Liver (tissue), 9 donors: Measurements from ENCODE around the gene KRTAP10-2. TPM values are rescaled to one million over a fixed set of nuclear protein-coding genes. Genes with fewer than 3 reads are reported as not detected.
A peak's percentile ranks its signal among the peaks of the same experiment; 100 is the strongest.

Source experiments
- DNase-seq: peaks from one replicate; pipeline ENCODE4 v3.0.0-alpha.2; 2017; ENCODE audit warnings: low spot score
- H3K27ac ChIP-seq, 2 donors: one replicate each; pipeline ENCODE4 v1.7.0; 2013; ENCODE audit warnings: inconsistent platforms in 2 of 2, low read length in 2 of 2, control low read depth in 1 of 2, low read depth in 1 of 2, mild to moderate bottlenecking in 1 of 2
- H3K27me3 ChIP-seq, 4 donors: one replicate each; pipeline versions ENCODE4 v1.6.1 to v1.7.0; 2013; ENCODE audit warnings: low read length in 3 of 4, inconsistent platforms in 1 of 4, mild to moderate bottlenecking in 1 of 4, moderate library complexity in 1 of 4; ENCODE audit not compliant: control insufficient read depth in 4 of 4, insufficient read depth in 4 of 4
- H3K36me3 ChIP-seq, 4 donors: one replicate each; pipeline versions ENCODE4 v1.6.1 to v1.7.0; 2013; ENCODE audit warnings: low read length in 3 of 4, mild to moderate bottlenecking in 3 of 4, low read depth in 1 of 4, moderate library complexity in 1 of 4; ENCODE audit not compliant: control insufficient read depth in 4 of 4, insufficient read depth in 3 of 4
- H3K4me1 ChIP-seq, 4 donors: one replicate each; pipeline versions ENCODE4 v1.6.1 to v1.7.0; 2013; ENCODE audit warnings: low read length in 3 of 4, mild to moderate bottlenecking in 3 of 4, moderate library complexity in 1 of 4; ENCODE audit not compliant: control insufficient read depth in 4 of 4, insufficient read depth in 4 of 4
- H3K4me3 ChIP-seq, 3 donors: one replicate each; pipeline versions ENCODE4 v1.6.1 to v1.7.0; 2013; ENCODE audit warnings: low read length in 3 of 3, control low read depth in 1 of 3, low read depth in 1 of 3, mild to moderate bottlenecking in 1 of 3
- H3K9ac ChIP-seq, 2 donors: one replicate each; pipeline ENCODE4 v1.7.0; 2013; ENCODE audit warnings: low read length in 2 of 2, mild to moderate bottlenecking in 2 of 2, moderate library complexity in 2 of 2, control low read depth in 1 of 2, low read depth in 1 of 2
- H3K9me3 ChIP-seq, 4 donors: one replicate each; pipeline versions ENCODE4 v1.6.1 to v1.7.0; 2013; ENCODE audit warnings: low read length in 3 of 4; ENCODE audit not compliant: control insufficient read depth in 4 of 4
- EGR1 ChIP-seq, 2 donors: IDR thresholded peaks; 2 replicates each; pipeline ENCODE4 v1.6.1; 2016 to 2018; ENCODE audit warnings: antibody characterized with exemption in 2 of 2, low read depth in 2 of 2
- FOXA1 ChIP-seq: IDR thresholded peaks from 2 replicates; pipeline ENCODE4 v1.6.1; 2016; ENCODE audit warnings: antibody characterized with exemption
- FOXA2 ChIP-seq: IDR thresholded peaks from 2 replicates; pipeline ENCODE4 v1.6.1; 2016; ENCODE audit warnings: antibody characterized with exemption
- GABPA ChIP-seq, 2 donors: IDR thresholded peaks in 1 of 2; conservative IDR thresholded peaks in 1 of 2; 2 replicates each; pipeline ENCODE4 v1.6.1; 2016; ENCODE audit warnings: antibody characterized with exemption in 2 of 2, mild to moderate bottlenecking in 1 of 2, moderate library complexity in 1 of 2
- HNF4A ChIP-seq, 2 donors: conservative IDR thresholded peaks; 2 replicates each; pipeline ENCODE4 v1.6.1; 2016; ENCODE audit warnings: antibody characterized with exemption in 2 of 2, mild to moderate bottlenecking in 2 of 2
- HNF4G ChIP-seq: IDR thresholded peaks from 2 replicates; pipeline ENCODE4 v1.6.1; 2016; ENCODE audit warnings: antibody characterized with exemption
- JUND ChIP-seq, 2 donors: IDR thresholded peaks; 2 replicates each; pipeline ENCODE4 v1.6.1; 2016; ENCODE audit warnings: antibody characterized with exemption in 2 of 2
- NR2F2 ChIP-seq: IDR thresholded peaks from 2 replicates; pipeline ENCODE4 v1.6.1; 2016; ENCODE audit warnings: antibody characterized with exemption
- RAD21 ChIP-seq, 2 donors: IDR thresholded peaks; 2 replicates each; pipeline ENCODE4 v1.6.1; 2016; ENCODE audit warnings: antibody characterized with exemption in 2 of 2, mild to moderate bottlenecking in 2 of 2
- RXRA ChIP-seq, 2 donors: IDR thresholded peaks; 2 replicates each; pipeline ENCODE4 v1.6.1; 2017 to 2018; ENCODE audit warnings: antibody characterized with exemption in 2 of 2, mild to moderate bottlenecking in 1 of 2
- SP1 ChIP-seq: IDR thresholded peaks from 2 replicates; pipeline ENCODE4 v1.6.1; 2018; ENCODE audit warnings: antibody characterized with exemption, mild to moderate bottlenecking
- TAF1 ChIP-seq: conservative IDR thresholded peaks from 2 replicates; pipeline ENCODE4 v1.6.1; 2016; ENCODE audit warnings: antibody characterized with exemption, mild to moderate bottlenecking
- YY1 ChIP-seq: IDR thresholded peaks from 2 replicates; pipeline ENCODE4 v1.6.1; 2016; ENCODE audit warnings: antibody characterized with exemption, mild to moderate bottlenecking
- WGBS: extraction: QIAGEN DNeasy Blood & Tissue Kit; methylation state at CpG from one replicate; pipeline ENCODE4 v1.1.7; 2013; 5-methylcytosine and 5-hydroxymethylcytosine counted together
- polyA plus RNA-seq, 2 donors: library from polyadenylated mRNA; stranded (reverse) in 1 of 2; unstranded in 1 of 2; fragments of 200-250 nt in 1 of 2; fragments of >200 nt in 1 of 2; fragmentation: Nextera tagmentation in 1 of 2; extraction: Ambion mirVana in 1 of 2; gene quantifications; one replicate each; pipeline versions ENCODE4 v1.2.1 to v1.2.3, GENCODE V29; 2013 to 2015
- total RNA-seq, 2 donors: library from RNA; depleted of rRNA; stranded (reverse); fragments of >200 nt; gene quantifications; one replicate each; pipeline ENCODE4 v1.2.3, GENCODE V29; 2014
- TF ChIP-seq, protein P1 (sequence below): IDR thresholded peaks from 2 replicates; pipeline ENCODE4 v1.6.1; 2016; ENCODE audit warnings: antibody characterized with exemption
- TF ChIP-seq, protein P2 (sequence below): IDR thresholded peaks from 2 replicates; pipeline ENCODE4 v1.6.1; 2016; ENCODE audit warnings: antibody characterized with exemption
- TF ChIP-seq, protein P3 (sequence below): fragments of 150-350 bp; IDR thresholded peaks from 2 replicates; pipeline ENCODE4 v1.5.1; 2017; ENCODE audit warnings: improper control_type of control experiment, low read depth, low read length; ENCODE audit not compliant: missing input control
- TF ChIP-seq, protein P4 (sequence below): IDR thresholded peaks from 2 replicates; pipeline ENCODE4 v1.6.1; 2016; ENCODE audit warnings: antibody characterized with exemption, mild to moderate bottlenecking
- TF ChIP-seq, protein P5 (sequence below): IDR thresholded peaks from 2 replicates; pipeline ENCODE4 v1.6.1; 2016; ENCODE audit warnings: antibody characterized with exemption
- donor health status: healthy.
- donor health status: healthy.
- donor health status: healthy.
- donor health status: healthy.
- donor health status: healthy.

The KRTAP10-2 gene
- total and polyA plus RNA-seq, 4 donors: not detected

DNA sequence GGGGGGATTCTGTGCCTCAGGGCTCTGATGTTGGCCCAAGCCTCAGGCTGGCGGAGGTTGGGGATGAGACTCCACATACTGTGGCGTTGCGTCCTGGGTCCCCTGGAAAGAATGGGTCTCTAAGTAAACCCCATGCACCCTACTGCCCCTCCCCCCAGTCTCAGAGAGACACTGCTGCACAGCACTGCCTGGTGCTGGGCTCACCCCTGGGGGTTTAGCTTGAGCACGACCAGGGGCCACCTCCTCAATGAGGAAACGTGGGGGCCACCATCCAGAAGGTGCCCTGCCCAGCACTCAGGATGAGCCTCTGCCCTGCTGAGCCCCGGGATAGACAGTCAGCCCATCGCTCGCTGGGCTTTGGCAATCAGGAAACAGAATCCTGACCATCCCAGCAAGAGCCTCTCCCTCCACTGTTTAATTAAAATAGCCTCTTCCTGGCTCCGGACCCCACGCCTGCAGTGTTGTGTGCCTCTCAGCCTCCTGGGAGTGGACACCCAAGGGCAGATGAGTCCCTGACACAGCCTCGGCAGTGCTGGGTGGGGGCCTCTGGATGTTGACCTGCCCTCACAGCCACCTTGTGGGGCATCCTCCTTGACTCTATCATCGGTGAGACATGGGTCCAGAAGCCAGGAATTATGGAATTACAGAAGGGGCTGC is 18.7 kb upstream of the KRTAP10-2 start:
- H3K4me3 ChIP-seq: no peak overlapping the region
- peak; percentile 19 for DNase-seq

More for the DNA sequence above, 18.7 kb upstream of the KRTAP10-2 start:
- Histone ChIP-seq H3K4me1 (peaks cover 0 to 7% (median 3%) of the 10 kb centered on the region in 4 donors), H3K27me3 (no peaks in the 10 kb centered on the region), H3K9ac (no peak overlapping the region), H3K36me3 (no peaks in the 10 kb centered on the region), H3K9me3 (peaks cover 0 to 3% (median 1%) of the 10 kb centered on the region in 4 donors), H3K27ac (no peak overlapping the region)
- WGBS: 85% methylated on average over 12 of the region's 12 CpGs
- TF ChIP-seq, protein P1, sequence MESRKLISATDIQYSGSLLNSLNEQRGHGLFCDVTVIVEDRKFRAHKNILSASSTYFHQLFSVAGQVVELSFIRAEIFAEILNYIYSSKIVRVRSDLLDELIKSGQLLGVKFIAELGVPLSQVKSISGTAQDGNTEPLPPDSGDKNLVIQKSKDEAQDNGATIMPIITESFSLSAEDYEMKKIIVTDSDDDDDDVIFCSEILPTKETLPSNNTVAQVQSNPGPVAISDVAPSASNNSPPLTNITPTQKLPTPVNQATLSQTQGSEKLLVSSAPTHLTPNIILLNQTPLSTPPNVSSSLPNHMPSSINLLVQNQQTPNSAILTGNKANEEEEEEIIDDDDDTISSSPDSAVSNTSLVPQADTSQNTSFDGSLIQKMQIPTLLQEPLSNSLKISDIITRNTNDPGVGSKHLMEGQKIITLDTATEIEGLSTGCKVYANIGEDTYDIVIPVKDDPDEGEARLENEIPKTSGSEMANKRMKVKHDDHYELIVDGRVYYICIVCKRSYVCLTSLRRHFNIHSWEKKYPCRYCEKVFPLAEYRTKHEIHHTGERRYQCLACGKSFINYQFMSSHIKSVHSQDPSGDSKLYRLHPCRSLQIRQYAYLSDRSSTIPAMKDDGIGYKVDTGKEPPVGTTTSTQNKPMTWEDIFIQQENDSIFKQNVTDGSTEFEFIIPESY: no peak
- TF ChIP-seq YY1 (no peak), TAF1 (no peak), RAD21 (IDR thresholded peaks at IDR 0.05) (no peak), GABPA (IDR thresholded peaks at IDR 0.05 in 1 of 2, conservative IDR thresholded peaks at IDR 0.05 in 1 of 2) (no peak), HNF4A (conservative IDR thresholded peaks at IDR 0.05) (no peak), RXRA (IDR thresholded peaks at IDR 0.05) (no peak), EGR1 (IDR thresholded peaks at IDR 0.05; ENCODE audit: low read depth in 2 of 2) (no peak), FOXA1 (no peak), JUND (IDR thresholded peaks at IDR 0.05) (no peak), SP1 (no peak), HNF4G (no peak), FOXA2 (no peak), NR2F2 (no peak)
- TF ChIP-seq, protein P2, sequence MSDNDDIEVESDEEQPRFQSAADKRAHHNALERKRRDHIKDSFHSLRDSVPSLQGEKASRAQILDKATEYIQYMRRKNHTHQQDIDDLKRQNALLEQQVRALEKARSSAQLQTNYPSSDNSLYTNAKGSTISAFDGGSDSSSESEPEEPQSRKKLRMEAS: no peak
- TF ChIP-seq, protein P3, sequence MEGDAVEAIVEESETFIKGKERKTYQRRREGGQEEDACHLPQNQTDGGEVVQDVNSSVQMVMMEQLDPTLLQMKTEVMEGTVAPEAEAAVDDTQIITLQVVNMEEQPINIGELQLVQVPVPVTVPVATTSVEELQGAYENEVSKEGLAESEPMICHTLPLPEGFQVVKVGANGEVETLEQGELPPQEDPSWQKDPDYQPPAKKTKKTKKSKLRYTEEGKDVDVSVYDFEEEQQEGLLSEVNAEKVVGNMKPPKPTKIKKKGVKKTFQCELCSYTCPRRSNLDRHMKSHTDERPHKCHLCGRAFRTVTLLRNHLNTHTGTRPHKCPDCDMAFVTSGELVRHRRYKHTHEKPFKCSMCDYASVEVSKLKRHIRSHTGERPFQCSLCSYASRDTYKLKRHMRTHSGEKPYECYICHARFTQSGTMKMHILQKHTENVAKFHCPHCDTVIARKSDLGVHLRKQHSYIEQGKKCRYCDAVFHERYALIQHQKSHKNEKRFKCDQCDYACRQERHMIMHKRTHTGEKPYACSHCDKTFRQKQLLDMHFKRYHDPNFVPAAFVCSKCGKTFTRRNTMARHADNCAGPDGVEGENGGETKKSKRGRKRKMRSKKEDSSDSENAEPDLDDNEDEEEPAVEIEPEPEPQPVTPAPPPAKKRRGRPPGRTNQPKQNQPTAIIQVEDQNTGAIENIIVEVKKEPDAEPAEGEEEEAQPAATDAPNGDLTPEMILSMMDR: no peak
- TF ChIP-seq, protein P4, sequence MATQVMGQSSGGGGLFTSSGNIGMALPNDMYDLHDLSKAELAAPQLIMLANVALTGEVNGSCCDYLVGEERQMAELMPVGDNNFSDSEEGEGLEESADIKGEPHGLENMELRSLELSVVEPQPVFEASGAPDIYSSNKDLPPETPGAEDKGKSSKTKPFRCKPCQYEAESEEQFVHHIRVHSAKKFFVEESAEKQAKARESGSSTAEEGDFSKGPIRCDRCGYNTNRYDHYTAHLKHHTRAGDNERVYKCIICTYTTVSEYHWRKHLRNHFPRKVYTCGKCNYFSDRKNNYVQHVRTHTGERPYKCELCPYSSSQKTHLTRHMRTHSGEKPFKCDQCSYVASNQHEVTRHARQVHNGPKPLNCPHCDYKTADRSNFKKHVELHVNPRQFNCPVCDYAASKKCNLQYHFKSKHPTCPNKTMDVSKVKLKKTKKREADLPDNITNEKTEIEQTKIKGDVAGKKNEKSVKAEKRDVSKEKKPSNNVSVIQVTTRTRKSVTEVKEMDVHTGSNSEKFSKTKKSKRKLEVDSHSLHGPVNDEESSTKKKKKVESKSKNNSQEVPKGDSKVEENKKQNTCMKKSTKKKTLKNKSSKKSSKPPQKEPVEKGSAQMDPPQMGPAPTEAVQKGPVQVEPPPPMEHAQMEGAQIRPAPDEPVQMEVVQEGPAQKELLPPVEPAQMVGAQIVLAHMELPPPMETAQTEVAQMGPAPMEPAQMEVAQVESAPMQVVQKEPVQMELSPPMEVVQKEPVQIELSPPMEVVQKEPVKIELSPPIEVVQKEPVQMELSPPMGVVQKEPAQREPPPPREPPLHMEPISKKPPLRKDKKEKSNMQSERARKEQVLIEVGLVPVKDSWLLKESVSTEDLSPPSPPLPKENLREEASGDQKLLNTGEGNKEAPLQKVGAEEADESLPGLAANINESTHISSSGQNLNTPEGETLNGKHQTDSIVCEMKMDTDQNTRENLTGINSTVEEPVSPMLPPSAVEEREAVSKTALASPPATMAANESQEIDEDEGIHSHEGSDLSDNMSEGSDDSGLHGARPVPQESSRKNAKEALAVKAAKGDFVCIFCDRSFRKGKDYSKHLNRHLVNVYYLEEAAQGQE: no peak
- TF ChIP-seq, protein P5, sequence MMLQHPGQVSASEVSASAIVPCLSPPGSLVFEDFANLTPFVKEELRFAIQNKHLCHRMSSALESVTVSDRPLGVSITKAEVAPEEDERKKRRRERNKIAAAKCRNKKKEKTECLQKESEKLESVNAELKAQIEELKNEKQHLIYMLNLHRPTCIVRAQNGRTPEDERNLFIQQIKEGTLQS: no peak
